ENCODE measurements around the gene NARF.
"Not testable (repeated sequence)": the region's sequence is repeated elsewhere in the genome, so short reads cannot be mapped to it uniquely, and the experiment has no call there.

- TF ChIP-seq CTCF, POLR2A (IDR thresholded peaks at IDR 0.05): not testable (repeated sequence)
Measured at GRCh38 chr17:82412081-82412480, 46.5 kb upstream of the NARF start.

Data from esophagus squamous epithelium (tissue), 4 donors.